GM23248 (cell line): Measurements from ENCODE around the gene FAU.

ENCODE experiments used
- EZH2 ChIP-seq: fragments of 200-600 bp; sonication (generic); IDR thresholded peaks from 2 replicates; pipeline ENCODE4 v1.6.1; 2018; ENCODE audit warnings: antibody characterized with exemption, mild to moderate bottlenecking; ENCODE audit not compliant: insufficient read depth, poor library complexity, severe bottlenecking
- EZH2phosphoT487 ChIP-seq: fragments of 200-600 bp; sonication (generic); IDR thresholded peaks from 2 replicates; pipeline ENCODE4 v1.6.1; 2018; ENCODE audit warnings: antibody characterized with exemption, moderate library complexity, mild to moderate bottlenecking, low read depth; ENCODE audit not compliant: insufficient read depth

DNA sequence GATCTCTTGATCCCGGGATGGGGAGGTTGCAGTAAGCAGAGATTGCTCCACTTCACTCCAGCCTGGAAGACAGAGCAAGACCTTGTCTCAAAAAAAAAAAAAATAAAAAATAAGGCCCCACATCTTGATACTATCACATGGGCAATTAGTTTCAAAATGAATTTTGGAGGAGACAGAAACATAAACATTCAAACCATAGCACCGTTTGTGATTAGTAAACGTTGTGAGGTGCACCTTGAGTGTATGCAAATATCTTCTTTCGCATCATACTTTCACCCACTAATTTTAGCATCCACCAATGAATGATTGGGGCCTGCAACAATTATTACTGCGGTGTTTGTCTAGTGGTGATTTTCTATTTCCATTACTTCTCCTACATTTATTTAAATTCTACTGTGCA is 37.1 kb upstream of the FAU start:
- no peak for TF ChIP-seq EZH2
- TF ChIP-seq EZH2phosphoT487, result no peak
